Measurements from ENCODE around the gene SMG6. TPM values are rescaled to one million over a fixed set of nuclear protein-coding genes. Genes with fewer than 3 reads are reported as not detected.

The SMG6 gene
- total and polyA plus RNA-seq, 2 donors (not counting 3 experiments of a cell fraction or from before 2014, with no cell fraction given): 40.1 to 42.2 TPM

- FAIRE-seq: no peak
- Histone ChIP-seq H3K27me3 (ENCODE audit: control insufficient read depth in 2 of 2, insufficient read depth in 2 of 2, low read length in 2 of 2) (no peaks in the 10 kb centered on the region), H3K4me2 (ENCODE audit: insufficient read depth, low read length) (no peak overlapping the region), H4K20me1 (replicated peaks; ENCODE audit: control insufficient read depth, extremely low read depth, insufficient read depth, low read length) (no peaks in the 10 kb centered on the region), H3K4me3 (replicated peaks in 1 of 3; ENCODE audit: insufficient read depth in 1 of 3, low read depth in 1 of 3, low read length in 3 of 3) (no peak overlapping the region), H3K9me1 (replicated peaks; ENCODE audit: control insufficient read depth, extremely low read depth, insufficient read depth, low read length) (no peaks in the 10 kb centered on the region), H2AFZ (ENCODE audit: low read depth, low read length) (no peak overlapping the region), H3K9ac (replicated peaks; ENCODE audit: extremely low read depth, insufficient read depth, low read length) (no peak overlapping the region), H3K4me1 (ENCODE audit: control insufficient read depth, extremely low read depth, insufficient read depth, low read length) (peaks cover 59% of the 10 kb centered on the region), H3K9me3 (replicated peaks; ENCODE audit: control insufficient read depth, insufficient read depth, low read length) (no peaks in the 10 kb centered on the region), H3K27ac (ENCODE audit: insufficient read depth, low read depth, low read length) (peak overlapping the region; percentile 66), H3K79me2 (ENCODE audit: control insufficient read depth, insufficient read depth, low read length) (no peaks in the 10 kb centered on the region), H3K36me3 (ENCODE audit: control insufficient read depth in 2 of 2, extremely low read depth in 1 of 2, insufficient read depth in 2 of 2, low read length in 2 of 2) (no peaks in the 10 kb centered on the region)
- POLR2A ChIA-PET: interaction anchor here (0.7 to 1.1 kb wide), 3 partner anchors 82 to 140 kb away, joined by 4 read pairs; no protein-coding TSS in a partner anchor
- TF ChIP-seq POLR2A (IDR thresholded peaks at IDR 0.05; ENCODE audit: low read depth, low read length) (no peak), FOS (IDR thresholded peaks at IDR 0.05; ENCODE audit: borderline replicate concordance, insufficient read depth, low read length) (no peak), MAX (IDR thresholded peaks at IDR 0.05; ENCODE audit: insufficient read depth, insufficient read length) (no peak), EZH2 (IDR thresholded peaks at IDR 0.05; ENCODE audit: borderline replicate concordance, low read depth, low read length, severe bottlenecking) (no peak), GATA2 (IDR thresholded peaks at IDR 0.05; ENCODE audit: insufficient read depth, insufficient read length, low read depth, low read length) (no peak), MYC (IDR thresholded peaks at IDR 0.05; ENCODE audit: low read depth, low read length) (no peak), JUN (IDR thresholded peaks at IDR 0.05; ENCODE audit: borderline replicate concordance, insufficient read depth, insufficient read length, low read depth) (no peak), POLR2AphosphoS5 (IDR thresholded peaks at IDR 0.05; ENCODE audit: insufficient read depth, low read depth, low read length) (no peak)
- TF ChIP-seq, protein P1, sequence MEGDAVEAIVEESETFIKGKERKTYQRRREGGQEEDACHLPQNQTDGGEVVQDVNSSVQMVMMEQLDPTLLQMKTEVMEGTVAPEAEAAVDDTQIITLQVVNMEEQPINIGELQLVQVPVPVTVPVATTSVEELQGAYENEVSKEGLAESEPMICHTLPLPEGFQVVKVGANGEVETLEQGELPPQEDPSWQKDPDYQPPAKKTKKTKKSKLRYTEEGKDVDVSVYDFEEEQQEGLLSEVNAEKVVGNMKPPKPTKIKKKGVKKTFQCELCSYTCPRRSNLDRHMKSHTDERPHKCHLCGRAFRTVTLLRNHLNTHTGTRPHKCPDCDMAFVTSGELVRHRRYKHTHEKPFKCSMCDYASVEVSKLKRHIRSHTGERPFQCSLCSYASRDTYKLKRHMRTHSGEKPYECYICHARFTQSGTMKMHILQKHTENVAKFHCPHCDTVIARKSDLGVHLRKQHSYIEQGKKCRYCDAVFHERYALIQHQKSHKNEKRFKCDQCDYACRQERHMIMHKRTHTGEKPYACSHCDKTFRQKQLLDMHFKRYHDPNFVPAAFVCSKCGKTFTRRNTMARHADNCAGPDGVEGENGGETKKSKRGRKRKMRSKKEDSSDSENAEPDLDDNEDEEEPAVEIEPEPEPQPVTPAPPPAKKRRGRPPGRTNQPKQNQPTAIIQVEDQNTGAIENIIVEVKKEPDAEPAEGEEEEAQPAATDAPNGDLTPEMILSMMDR (IDR thresholded peaks at IDR 0.05; ENCODE audit: extremely low read depth in 1 of 2, insufficient read depth in 1 of 2, low read depth in 1 of 2, low read length in 2 of 2): no peak
- intact Hi-C loops (cut with micrococcal nuclease) (no loop called here), dilution Hi-C loops (cut with MboI; ENCODE audit: extremely low pct_ligation_motif_present, low sequenced_read_pairs) (no loop called here)
- CTCF ChIA-PET: interaction anchor here (1.0 to 9.2 kb wide), 15 partner anchors 13 to 155 kb away, joined by 3 to 76 read pairs (median 8); partner anchors contain the start of gene HIC1
- DNase-seq (ENCODE audit: low read depth, low spot score): no peak
- BruUV-seq (replicated peaks): no TSS peak
Measured at GRCh38 chr17:2090210-2090641, 213.4 kb downstream of the SMG6 start.
